Measurements from ENCODE around the gene CLEC18C. TPM values are rescaled to one million over a fixed set of nuclear protein-coding genes. Genes with fewer than 3 reads are reported as not detected.
"Not testable (repeated sequence)": the region's sequence is repeated elsewhere in the genome, so short reads cannot be mapped to it uniquely, and the experiment has no call there.

CLEC18C gene
- total RNA-seq, 1 donor from 2014 or later, result not detected

DNA sequence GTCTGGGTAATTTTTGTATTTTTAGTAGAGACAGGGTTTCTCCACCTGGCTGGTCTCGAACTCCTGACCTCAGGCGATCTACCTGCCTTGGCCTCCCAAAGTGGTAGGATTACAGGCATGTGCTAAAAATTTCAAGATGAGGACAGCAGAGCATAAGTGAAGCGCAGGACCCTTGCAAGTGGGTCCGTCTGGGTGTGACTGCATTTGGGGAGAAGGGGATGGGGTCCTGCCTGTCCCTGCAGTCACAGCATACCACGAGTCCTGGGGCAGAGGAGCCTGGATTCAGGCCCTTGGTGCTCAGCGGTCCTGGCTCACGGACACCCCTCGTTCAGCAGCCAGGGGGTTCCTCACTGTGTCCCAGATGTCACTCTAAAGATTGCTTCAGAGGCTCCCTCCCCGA is 24.6 kb downstream of the CLEC18C start:
- H3K36me3 ChIP-seq; DNase-seq (ENCODE audit: low spot score in 2 of 2); H3K27me3 ChIP-seq; intact Hi-C loops (cut with DNase I); H3K9me3 ChIP-seq; H3K4me3 ChIP-seq; H3K27ac ChIP-seq; H3K4me1 ChIP-seq: not testable (repeated sequence)

DNA sequence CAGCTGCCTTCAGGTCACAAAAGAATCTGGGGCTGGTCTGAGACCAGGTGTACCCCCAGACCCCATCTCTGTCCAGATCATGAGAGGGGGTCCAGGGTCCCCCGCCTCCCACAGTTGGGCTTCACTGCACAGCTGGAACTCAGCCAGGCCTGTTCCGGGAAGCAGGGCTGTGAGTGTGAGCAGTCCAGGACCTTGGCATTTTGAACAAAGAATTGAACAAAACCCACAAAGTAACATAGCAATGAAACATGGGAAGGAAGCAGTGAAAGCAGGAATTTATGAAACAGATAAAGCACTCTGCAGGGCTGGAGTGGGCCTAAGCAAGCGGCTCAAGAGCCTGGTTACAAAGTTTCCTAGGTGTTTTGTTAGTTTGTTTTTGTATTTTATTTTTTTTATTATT is 25.1 kb downstream of the CLEC18C start:
- intact Hi-C loops (cut with DNase I); H3K4me3 ChIP-seq; H3K27me3 ChIP-seq; H3K36me3 ChIP-seq; DNase-seq (ENCODE audit: low spot score in 2 of 2); H3K27ac ChIP-seq; H3K4me1 ChIP-seq; H3K9me3 ChIP-seq: not testable (repeated sequence)

DNA sequence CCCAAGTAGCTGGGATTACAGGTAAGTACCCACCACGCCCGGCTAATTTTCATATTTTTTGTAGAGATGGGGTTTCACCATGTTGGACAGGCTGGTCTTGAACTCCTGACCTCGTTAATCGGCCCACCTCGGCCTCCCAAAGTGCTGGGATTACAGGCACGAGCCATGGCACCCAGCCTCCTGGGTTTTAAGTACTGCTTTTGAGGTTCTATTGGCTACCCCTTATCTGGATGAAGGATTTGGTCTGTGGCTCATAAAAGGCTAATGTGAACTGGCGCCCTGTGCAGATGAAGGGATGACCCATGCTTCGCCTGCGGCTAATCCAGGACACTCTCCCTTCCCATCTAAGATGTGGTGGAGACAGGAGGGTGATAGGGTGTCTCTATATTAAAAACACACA is 25.6 kb downstream of the CLEC18C start:
- intact Hi-C loops (cut with DNase I); H3K4me1 ChIP-seq; H3K4me3 ChIP-seq; H3K27me3 ChIP-seq; H3K27ac ChIP-seq; H3K9me3 ChIP-seq; DNase-seq (ENCODE audit: low spot score in 2 of 2); H3K36me3 ChIP-seq: not testable (repeated sequence)

DNA sequence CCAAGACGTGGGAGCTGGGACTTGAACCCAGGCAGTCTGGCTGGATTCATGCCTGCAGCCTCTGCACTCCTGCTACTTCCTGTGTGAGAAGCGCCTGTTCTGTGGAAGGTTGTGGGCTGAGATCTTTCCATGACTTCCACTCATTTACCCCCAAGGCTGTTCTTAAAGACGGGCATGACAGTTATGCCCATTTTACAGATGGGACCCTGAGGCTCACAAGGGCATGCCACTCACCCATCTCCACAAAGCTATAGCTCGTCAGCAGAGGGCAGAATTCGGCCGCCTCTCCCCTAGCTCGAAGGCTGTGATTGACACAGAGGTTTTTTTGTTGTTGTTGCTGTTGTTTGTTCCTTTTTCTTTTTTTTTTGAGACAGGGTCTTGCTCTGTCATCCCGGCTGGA is 26.5 kb downstream of the CLEC18C start:
- H3K27ac ChIP-seq; H3K36me3 ChIP-seq; DNase-seq (ENCODE audit: low spot score in 2 of 2); H3K4me3 ChIP-seq; H3K9me3 ChIP-seq; H3K27me3 ChIP-seq; intact Hi-C loops (cut with DNase I); H3K4me1 ChIP-seq: not testable (repeated sequence)

DNA sequence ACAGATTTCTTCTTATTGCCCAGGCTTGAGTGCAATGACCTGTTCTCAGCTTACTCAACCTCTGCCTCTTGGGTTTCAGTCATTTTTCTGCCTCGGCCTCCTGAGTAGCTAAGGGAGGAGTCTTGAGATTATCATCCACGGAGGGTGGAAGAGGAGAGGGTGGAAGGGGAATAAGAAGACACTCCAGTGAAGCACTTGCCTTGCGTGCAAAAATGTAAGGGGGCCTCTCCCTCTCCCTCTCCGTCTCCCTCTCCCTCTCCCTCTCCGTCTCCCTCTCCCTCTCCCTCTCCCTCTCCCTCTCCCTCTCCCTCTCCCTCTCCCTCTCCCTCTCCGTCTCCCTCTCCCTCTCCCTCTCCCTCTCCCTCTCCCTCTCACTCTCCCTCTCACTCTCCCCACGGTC is 29.9 kb downstream of the CLEC18C start:
- intact Hi-C loops (cut with DNase I); H3K9me3 ChIP-seq; H3K4me3 ChIP-seq; H3K4me1 ChIP-seq; H3K27ac ChIP-seq; H3K36me3 ChIP-seq; H3K27me3 ChIP-seq; DNase-seq (ENCODE audit: low spot score in 2 of 2): not testable (repeated sequence)

DNA sequence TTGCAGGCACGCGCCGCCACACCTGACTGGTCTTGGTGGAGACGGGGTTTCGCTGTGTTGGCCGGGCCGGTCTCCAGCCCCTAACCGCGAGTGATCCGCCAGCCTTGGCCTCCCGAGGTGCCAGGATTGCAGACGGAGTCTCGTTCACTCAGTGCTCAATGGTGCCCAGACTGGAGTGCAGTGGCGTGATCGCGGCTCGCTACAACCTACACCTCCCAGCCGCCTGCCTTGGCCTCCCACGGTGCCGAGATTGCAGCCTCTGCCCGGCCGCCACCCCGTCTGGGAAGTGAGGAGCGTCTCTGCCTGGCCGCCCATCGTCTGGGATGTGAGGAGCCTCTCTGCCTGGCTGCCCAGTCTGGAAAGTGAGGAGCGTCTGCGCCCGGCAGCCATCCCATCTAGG is 30.4 kb downstream of the CLEC18C start:
- H3K4me3 ChIP-seq; H3K27ac ChIP-seq; DNase-seq (ENCODE audit: low spot score in 2 of 2); H3K27me3 ChIP-seq; intact Hi-C loops (cut with DNase I); H3K9me3 ChIP-seq; H3K36me3 ChIP-seq; H3K4me1 ChIP-seq: not testable (repeated sequence)

DNA sequence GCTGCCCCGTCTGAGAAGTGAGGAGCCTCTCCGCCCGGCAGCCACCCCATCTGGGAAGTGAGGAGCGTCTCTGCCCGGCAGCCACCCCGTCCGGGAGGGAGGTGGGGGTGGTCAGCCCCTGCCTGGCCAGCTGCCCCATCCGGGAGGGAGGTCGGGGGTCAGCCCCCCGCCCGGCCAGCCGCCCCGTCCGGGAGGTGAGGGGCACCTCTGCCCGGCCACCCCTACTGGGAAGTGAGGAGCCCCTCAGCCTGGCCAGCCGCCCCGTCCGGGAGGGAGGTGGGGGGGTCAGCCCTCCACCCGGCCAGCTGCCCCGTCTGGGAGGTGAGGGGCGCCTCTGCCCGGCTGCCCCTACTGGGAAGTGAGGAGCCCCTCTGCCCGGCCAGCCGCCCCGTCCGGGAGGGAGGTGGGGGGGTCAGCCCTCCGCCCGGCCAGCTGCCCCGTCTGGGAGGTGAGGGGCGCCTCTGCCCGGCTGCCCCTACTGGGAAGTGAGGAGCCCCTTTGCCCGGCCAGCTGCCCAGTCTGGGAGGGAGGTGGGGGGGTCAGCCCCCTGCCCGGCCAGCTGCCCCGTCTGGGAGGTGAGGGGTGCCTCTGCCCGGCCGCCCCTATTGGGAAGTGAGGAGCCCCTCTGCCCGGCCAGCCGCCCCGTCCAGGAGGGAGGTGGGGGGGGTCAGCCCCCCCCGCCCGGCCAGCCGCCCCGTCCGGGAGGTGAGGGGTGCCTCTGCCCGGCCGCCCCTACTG is 31.2 kb downstream of the CLEC18C start:
- intact Hi-C loops (cut with DNase I); H3K27ac ChIP-seq; H3K4me1 ChIP-seq; H3K36me3 ChIP-seq; H3K4me3 ChIP-seq; DNase-seq (ENCODE audit: low spot score in 2 of 2); H3K9me3 ChIP-seq; H3K27me3 ChIP-seq: not testable (repeated sequence)

DNA sequence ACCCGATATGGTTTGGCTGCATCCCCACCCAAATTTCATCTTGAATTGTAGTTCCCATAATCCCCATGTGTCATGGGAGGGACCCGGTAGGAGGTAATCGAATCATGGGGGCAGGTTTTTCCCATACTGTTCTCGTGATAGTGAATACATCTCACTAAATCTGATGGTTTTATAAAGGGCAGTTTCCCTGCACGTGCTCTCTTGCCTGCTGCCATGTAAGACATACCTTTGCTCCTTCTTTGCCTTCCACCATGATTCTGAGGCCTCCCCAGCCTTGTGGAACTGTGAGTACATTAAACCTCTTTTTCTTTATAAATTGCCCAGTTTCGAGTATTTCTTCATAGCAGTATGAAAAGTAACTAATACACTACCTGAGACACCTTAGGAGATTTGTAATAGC is 32.8 kb downstream of the CLEC18C start:
- DNase-seq (ENCODE audit: low spot score in 2 of 2); H3K27me3 ChIP-seq; H3K4me1 ChIP-seq; intact Hi-C loops (cut with DNase I); H3K9me3 ChIP-seq; H3K4me3 ChIP-seq; H3K27ac ChIP-seq; H3K36me3 ChIP-seq: not testable (repeated sequence)

DNA sequence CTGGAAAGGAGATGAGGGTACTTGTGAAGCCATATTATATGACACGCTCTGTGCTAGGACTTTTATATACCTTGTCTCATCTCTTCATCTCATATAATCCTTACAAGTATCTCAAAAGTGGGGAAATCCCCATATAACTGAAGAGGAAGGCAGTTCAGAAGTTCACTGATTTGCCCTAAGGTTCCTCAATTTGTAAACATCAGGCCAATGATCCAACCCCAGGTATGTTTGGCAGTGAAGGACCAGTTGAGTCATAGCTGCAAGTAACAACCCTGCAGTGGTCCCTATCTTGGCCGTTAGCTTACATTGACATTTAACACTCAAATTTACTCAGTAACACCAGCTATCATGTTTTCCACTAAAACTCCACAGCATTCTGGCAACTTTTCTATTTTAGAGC is 45.0 kb downstream of the CLEC18C start:
- intact Hi-C loops (cut with DNase I); H3K4me1 ChIP-seq; H3K27me3 ChIP-seq; DNase-seq (ENCODE audit: low spot score in 2 of 2); H3K4me3 ChIP-seq; H3K27ac ChIP-seq; H3K9me3 ChIP-seq: not testable (repeated sequence)
- peaks cover 8 to 14% of the 10 kb centered on the region in 2 donors for H3K36me3 ChIP-seq

DNA sequence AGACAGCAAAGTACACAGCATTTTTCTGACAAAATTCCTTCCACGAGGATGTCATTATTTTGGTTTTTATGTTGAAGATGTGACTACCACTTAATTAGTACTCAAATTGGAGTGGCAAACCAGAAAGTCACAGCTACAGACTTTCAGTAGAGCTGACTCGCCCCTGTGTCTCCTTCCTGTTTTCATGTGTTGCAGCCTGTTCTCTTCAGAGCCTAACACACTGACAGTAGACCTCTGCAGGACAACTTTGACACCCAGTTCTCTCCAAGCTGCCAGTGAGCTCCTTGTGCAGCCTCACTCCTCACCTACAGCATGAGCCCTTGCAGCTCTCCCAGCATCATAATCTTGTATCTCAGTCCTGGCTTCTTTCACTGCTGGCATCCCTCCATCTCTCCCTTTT is 49.0 kb downstream of the CLEC18C start:
- H3K4me1 ChIP-seq; H3K9me3 ChIP-seq; H3K27ac ChIP-seq; H3K27me3 ChIP-seq; intact Hi-C loops (cut with DNase I); DNase-seq (ENCODE audit: low spot score in 2 of 2); H3K4me3 ChIP-seq: not testable (repeated sequence)
- H3K36me3 ChIP-seq, result peaks cover 10 to 23% of the 10 kb centered on the region in 2 donors

DNA sequence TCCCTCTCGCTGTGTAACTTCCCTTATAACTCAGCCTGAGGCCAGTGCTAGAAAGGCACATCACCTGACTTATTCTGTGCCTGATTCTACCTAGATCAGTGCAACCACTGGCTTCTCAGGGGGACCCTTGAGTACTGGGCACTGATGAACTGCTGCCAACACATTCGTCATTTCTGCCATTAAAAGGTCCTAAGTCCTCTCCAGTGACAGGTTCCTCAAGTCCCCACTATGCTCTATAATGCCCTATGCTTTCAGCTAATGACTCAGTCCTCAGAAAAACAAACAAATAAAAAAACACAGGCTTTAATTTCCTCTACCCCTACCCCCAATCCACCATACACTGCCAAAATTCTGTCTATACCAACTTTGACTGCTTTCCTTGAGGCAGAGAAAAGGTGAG is 49.6 kb downstream of the CLEC18C start:
- DNase-seq (ENCODE audit: low spot score in 2 of 2); intact Hi-C loops (cut with DNase I); H3K4me1 ChIP-seq; H3K9me3 ChIP-seq; H3K4me3 ChIP-seq; H3K27ac ChIP-seq; H3K27me3 ChIP-seq: not testable (repeated sequence)
- H3K36me3 ChIP-seq, result peaks cover 10 to 25% of the 10 kb centered on the region in 2 donors

DNA sequence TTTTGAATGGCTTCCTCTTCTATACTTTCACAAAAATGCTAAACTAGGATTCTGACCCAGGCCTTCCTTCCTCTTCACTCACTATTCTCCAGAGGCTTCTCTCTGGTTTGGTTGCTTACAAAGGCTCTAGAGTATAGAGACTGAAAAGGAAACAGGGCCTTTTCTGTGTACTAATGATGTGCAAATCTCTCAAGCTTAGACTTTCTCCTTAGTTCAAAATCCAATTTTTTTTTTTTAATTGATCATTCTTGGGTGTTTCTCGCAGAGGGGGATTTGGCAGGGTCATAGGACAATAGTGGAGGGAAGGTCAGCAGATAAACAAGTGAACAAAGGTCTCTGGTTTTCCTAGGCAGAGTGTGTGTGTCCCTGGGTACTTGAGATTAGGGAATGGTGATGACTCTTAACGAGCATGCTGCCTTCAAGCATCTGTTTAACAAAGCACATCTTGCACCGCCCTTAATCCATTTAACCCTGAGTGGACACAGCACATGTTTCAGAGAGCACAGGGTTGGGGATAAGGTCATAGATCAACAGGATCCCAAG is 50.5 kb downstream of the CLEC18C start:
- H3K4me3 ChIP-seq; DNase-seq (ENCODE audit: low spot score in 2 of 2); H3K27me3 ChIP-seq; H3K9me3 ChIP-seq; intact Hi-C loops (cut with DNase I); H3K27ac ChIP-seq; H3K4me1 ChIP-seq: not testable (repeated sequence)
- H3K36me3 ChIP-seq, result peaks cover 9 to 26% of the 10 kb centered on the region in 2 donors

DNA sequence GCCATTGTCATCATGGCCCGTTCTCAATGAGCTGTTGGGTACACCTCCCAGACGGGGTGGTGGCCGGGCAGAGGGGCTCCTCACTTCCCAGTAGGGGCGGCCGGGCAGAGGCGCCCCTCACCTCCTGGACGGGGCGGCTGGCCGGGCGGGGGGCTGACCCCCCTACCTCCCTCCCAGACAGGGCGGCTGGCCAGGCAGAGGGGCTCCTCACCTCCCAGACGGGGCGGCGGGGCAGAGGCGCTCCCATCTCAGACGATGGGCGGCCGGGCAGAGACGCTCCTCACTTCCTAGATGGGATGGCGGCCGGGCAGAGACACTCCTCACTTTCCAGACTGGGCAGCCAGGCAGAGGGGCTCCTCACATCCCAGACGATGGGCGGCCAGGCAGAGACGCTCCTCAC is 51.1 kb downstream of the CLEC18C start:
- DNase-seq (ENCODE audit: low spot score in 2 of 2); H3K4me1 ChIP-seq; H3K4me3 ChIP-seq; H3K27ac ChIP-seq; H3K27me3 ChIP-seq; H3K9me3 ChIP-seq; intact Hi-C loops (cut with DNase I): not testable (repeated sequence)
- H3K36me3 ChIP-seq, result peaks cover 5 to 20% of the 10 kb centered on the region in 2 donors

DNA sequence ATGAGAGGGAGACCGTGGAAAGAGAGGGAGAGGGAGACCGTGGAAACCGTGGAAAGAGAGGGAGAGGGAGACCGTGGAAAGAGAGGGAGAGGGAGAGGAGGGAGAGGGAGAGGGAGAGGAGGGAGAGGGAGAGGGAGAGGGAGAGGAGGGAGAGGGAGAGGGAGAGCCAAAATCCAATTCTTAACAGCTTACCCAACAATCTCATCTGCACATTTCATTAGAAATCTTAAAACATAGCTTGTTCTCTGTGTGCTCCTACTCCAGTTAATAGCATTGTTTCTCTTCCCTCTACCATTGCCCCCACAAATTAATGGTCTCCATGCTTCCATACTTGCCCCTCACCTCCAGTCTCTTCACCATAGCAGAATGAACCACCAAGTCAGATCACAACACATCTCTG is 51.8 kb downstream of the CLEC18C start:
- peaks cover 5 to 17% of the 10 kb centered on the region in 2 donors for H3K36me3 ChIP-seq
- DNase-seq (ENCODE audit: low spot score in 2 of 2); H3K4me1 ChIP-seq; H3K9me3 ChIP-seq; H3K27me3 ChIP-seq; H3K27ac ChIP-seq; intact Hi-C loops (cut with DNase I); H3K4me3 ChIP-seq: not testable (repeated sequence)

DNA sequence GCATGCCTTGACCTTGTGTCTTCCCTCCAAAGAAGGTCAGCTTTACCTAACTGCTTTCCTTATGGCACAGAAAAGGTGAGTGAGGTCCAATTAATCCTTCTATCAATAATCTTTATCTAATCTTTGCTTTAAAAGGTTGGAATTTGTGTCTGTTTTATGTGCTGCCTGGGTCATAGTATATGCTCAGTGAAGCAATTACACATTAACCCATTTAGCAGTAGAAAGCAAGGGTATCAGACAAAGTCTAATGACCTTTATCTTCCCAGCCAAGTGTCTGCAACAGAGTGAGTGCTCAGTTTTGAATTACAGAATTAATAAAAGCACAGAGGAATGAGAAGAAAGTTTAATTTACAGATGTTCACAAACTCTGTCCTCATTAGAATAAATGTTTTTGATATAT is 52.4 kb downstream of the CLEC18C start:
- H3K9me3 ChIP-seq; DNase-seq (ENCODE audit: low spot score in 2 of 2); H3K4me1 ChIP-seq; H3K4me3 ChIP-seq; H3K27ac ChIP-seq; intact Hi-C loops (cut with DNase I); H3K27me3 ChIP-seq: not testable (repeated sequence)
- H3K36me3 ChIP-seq, result peaks cover 5 to 17% of the 10 kb centered on the region in 2 donors
